GM19035 (cell line): ENCODE data around the gene PCDH19.

ENCODE experiments used
- ATAC-seq: cut with Tn5 transposase; IDR thresholded peaks from one replicate; pipeline ENCODE4 v1.9.1; 2021; ENCODE audit not compliant: unreplicated experiment

The PCDH19 gene

DNA sequence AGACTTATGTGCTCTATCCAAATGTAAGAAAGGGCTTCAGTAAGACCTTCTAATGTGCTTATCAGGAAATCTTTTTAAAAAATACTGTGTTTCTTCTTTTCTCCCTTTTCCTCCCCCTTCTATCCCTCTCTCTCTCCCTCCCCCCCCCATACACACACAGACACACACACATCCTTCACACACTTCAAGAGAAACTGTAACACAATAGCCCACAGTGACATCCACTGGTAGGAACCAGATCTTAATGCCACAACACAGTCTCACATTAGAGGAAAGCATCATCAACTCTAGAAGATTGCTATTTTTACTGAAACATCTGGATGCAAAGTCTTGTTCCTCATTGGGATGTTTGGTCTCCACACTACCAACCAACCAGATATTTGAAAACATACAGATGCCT lies 4.6 kb downstream of the PCDH19 start:
- ATAC-seq = no peak

DNA sequence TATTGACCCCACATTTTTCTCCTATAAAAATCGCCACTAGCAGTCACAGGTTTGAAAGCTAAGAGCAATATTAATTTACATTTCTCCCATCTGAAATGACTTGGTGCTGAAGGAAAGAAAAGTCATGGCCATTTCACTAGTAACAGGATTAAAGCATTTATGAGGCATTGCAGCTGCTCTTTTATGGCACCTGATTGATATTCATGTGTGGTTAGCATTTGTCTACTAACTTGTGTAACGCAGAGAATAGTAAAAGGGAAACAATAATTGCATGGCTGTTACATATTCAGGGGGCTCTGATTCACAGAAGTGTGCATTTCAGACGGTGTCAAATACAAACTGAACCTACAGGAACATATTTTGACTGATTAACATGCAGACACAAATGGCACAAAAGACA lies 5.2 kb downstream of the PCDH19 start:
- ATAC-seq = no peak

GRCh38 chrX:100395781-100396180 lies 14.3 kb downstream of the PCDH19 start:
- no peak for ATAC-seq

DNA sequence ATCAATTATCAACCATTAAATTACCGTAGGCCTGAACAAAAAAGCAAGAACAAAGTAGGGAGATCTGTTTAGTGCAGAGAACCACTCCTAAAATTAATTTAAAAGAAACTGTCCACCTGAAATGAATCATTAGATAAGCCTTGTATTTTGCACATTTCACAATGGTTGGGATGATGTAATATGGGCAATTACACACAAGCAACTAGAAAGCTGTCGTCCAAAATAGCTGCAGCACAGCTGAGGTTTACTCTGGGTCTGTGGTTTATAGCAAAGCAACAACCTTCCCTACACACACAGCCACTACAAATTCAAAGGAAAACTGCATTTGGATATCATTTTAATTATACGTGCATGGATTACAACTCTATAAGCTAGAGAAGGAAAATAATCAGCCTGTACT lies 28.5 kb downstream of the PCDH19 start:
- no peak for ATAC-seq

DNA sequence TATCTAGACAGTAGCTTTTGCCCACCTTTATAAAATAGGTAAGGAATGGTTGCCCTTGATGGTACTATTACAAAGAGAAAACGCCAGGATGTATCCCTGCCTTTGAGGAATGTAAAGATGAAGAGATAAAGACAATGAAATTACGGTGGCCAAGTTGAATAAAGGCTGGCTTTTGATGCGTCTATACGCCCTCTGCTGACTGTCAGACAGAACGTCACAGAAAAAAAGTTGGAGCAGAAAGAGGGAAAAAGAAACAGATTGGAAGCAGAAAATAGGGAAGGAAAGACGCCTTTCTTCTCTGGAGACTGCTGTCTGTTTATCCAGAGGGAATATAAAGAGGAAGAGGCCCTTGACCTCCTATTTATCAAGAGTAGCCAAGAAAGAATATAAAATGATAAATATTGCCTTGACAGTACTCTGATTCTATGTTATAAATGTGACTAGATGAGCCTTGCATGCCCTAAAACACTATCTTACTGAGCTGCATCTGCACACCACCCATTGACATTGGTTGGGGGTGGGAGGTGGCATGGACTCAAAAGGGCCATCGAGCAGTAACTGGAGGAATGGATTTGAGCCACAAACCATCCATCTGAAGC lies 30.6 kb downstream of the PCDH19 start:
- no peak for ATAC-seq

GRCh38 chrX:100377826-100378225 lies 32.2 kb downstream of the PCDH19 start:
- no peak for ATAC-seq

GRCh38 chrX:100376576-100376975 lies 33.5 kb downstream of the PCDH19 start:
- ATAC-seq = no peak

DNA sequence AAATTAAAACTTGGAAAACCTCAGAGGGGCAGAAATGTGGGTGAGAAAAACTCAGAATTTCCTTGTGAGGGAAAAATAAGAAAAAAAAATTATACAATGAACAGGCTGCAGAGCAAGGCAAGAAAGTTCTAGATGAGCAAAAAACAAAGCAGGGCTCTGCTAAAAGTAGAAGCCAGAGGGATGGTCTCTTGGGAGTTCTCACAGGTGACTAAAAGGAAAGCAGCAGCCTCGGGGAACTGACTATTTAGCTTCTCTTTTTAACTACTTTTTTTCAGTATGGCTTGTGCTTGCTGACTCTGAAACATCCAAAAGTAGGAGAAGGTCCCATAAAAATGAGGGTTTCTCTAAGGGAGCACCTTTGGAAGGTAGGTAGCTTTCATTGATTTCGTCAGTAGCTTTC lies 36.4 kb downstream of the PCDH19 start:
- ATAC-seq = no peak

DNA sequence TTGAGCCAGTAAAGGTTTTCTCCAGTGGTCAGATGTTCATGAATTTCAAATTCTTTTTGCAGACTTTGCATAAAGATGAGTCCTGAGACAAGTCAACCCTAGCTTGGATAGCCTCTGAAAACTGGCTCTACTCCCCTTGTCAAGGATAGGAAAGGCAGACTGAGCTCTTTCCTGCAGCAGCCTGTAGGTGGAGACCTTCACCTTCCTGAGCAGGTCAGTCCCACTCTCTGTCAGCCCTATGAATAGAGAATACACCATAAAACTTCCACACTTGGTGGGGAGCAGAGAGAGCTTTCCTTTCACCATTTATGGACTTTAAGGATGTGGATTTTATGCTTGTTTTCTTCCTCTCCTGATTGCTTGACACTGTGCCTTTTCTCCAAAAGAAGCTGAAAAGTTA lies 41.9 kb downstream of the PCDH19 start:
- ATAC-seq = no peak

DNA sequence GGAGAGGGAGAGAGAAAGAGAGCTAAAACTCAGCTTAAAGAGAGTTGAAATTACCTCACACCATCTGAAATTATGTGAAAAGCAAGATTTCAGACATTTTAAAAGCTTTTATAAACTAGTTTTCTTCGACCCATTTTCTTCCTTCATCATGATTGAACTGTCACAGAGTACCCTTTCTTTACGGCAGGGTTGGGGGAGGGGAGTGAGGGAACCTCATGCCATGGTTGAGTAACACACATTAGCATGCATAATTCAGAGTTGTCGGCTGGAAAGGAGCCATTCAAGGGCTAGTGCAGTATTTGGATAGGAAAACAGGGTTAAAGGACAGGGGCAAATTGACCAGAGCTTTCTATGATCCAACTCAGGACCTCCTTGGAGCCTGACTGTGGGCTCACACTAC lies 46.2 kb downstream of the PCDH19 start:
- ATAC-seq = no peak

DNA sequence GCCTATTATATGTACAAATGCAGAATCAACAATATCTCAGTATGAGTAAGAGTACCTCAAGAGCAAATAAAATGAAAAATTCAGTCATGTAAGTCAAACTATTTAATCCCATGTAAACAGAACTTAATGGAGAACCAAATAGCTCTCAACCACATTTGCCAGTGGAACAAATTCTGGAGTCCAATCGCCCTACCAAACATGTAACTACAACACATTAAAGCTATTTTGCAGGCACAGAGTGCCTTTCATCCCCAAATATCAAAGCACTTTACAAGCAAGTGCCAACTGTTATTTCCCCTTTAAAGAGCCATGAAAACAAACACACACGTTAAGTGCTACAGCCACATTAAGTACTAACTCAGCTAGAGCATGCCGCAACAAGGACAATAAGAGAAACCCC lies 51.3 kb downstream of the PCDH19 start:
- no peak for ATAC-seq

DNA sequence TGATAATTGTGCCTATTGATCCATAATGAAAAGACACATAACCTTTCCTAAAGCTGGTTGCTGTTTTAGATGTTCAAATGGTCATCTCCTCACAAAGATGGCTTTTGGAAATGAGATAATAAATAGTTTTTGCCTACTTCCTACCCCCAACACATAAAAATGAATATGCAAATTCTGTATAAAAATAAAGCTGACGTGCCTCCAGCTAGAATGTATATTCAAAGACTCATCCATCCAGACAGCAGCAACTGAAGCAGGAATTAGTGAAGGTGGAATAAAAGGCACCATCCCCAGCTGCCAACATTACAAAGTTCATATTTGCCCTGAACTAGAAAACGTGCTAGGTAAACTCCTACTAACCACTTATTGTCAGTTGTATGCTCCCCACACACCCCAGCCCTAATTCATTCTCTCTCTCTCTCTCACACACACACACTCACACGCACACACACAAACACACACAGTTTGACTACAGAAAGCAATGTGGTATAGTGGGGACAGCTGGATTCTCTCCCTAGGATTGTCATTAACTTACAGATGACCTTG lies 53.6 kb downstream of the PCDH19 start:
- no peak for ATAC-seq

- ATAC-seq = no peak
These were observed 54.4 kb downstream of the PCDH19 start for GRCh38 chrX:100355680-100356079.

DNA sequence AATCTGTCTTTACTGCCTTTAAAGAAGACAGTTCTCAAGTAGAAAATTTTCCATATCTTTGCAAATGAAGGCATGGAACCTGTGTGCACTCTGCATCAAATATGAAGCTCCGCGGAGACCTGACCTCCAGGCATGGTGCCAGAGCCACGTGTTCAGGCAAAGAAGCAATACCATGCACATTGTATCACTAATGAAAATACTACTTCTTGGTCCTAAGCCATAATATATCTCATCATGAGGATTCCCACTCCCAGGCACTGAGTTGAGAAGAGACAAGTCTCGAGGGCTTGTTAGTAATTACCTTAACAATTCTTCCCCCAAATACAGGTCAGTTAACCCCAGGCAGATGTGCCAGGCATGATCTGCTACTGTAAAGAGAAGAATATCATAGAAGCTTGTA lies 56.7 kb downstream of the PCDH19 start:
- ATAC-seq = no peak

DNA sequence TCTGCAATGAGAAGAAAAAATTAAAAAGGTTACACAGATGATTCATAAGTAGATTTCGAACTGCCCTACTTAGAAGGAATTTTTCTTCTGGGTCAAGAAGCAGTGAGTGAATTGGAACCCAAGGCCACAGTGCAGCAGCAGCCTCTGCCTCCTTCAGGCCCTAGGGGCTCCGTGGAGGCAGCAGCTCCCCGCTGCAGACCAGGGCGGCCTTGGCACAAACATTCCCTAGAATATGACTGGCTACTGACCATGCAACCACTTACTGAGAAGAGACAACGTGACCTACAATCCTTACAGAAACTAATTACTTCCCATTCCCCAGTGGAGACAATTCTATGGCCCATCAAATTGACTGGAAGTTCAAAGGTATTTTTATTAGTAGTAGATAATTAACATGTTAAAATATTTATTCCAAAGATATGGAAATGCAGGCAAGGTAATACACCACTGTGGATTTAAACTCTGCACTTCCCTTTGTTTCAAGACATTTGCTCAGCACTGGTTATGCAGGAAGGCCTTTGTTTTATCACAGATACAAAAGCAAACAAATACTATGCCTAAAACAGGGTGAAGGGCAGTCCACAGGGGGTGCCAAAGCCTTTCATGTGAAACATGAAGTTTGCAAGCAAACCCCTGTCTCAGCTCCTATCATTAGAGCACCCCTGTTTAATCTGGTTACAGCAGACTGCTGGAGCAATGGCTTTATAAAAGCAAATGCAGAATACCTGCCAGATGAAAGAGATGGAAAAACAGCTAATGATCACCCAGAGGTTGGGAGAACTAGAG lies 59.2 kb downstream of the PCDH19 start:
- no peak for ATAC-seq

GRCh38 chrX:100349391-100349790 lies 60.7 kb downstream of the PCDH19 start:
- no peak for ATAC-seq

DNA sequence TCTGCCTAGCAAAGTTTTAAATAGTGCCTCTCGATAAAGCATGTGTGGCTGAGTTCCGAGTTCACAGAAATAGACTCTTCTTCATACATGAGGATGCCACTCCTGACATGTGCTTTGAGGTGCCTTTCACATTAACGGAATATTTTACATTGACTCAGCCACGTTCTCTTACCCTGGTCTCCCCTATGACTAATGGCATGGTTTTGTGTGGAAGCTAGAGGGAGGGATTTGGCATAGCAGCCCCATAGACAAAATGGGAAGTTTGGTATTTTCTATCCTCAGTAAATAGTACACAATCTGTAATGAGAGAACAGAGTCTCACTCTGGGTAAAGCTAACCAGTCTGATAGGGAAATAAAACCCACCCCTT lies 68.9 kb downstream of the PCDH19 start:
- no peak for ATAC-seq

GRCh38 chrX:100340491-100341141 lies 69.5 kb downstream of the PCDH19 start:
- no peak for ATAC-seq

DNA sequence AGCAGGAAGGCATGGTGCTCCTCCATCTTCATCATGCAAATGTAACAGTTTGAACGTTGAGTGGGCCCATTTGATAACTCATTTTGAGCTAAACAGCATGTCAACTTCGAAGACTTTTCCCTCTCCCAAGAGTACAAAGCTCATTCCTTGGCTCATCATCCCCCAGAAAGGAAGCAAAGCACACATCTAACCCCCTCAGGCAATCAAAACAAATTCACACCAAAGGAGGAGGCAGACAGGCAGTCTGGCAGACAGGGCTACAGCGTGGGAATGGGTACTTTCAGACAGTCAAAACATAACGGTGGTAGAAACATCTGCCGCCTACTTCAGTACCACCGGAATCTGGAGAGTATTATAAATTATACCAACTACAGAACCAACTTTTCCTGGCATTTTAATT lies 81.7 kb downstream of the PCDH19 start:
- ATAC-seq = no peak

DNA sequence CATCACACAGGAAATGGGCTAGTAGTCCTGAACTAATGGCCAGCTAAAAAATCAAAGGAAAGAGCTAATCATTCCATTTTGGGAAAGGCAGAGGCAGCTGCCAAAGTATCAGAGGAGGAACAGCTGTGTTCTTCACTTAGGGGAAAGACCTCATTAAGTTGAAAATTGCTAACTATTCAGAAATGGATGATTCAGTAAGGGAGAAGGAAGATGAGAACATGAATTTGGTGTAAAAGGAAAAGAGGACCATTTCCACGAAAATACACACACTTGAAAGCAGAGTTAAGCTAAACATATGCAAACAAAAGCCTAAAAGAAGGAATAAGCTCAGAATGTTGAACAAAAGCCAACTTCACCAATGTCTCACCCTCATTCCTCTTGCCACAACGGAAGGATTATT lies 90.4 kb downstream of the PCDH19 start:
- no peak for ATAC-seq

- ATAC-seq = no peak
These were observed 93.1 kb downstream of the PCDH19 start for GRCh38 chrX:100316987-100317386.

GRCh38 chrX:100315566-100315965 lies 94.5 kb downstream of the PCDH19 start:
- ATAC-seq = no peak
